ENCODE measurements around the gene MCTP1. TPM values are rescaled to one million over a fixed set of nuclear protein-coding genes. Genes with fewer than 3 reads are reported as not detected.

The MCTP1 gene
- total and polyA plus RNA-seq, 10 of the 15 experiments (the other 5 are each of a cell fraction or from before 2014, with no cell fraction given), result 12.6 to 45.9 (median 18.8) TPM

DNA sequence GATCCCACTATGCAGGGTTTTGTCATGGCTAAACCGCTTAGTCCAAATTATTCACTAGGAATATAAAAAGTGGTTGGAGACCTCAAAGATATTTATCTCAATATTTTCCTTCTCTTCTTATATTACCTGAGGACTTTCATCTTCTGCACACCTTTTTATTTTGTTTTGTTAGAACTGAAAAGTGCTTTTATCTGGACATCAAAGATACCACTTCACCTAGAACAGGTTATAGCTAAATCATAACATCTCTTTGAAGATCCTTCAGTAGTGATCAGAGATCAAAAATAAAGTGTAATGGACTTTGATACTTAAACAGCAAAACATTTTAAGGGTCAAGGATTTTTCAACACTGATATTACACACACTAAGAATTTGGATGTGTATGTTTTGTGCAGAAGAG lies 160.2 kb downstream of the MCTP1 start:
- Histone ChIP-seq H3K9me3 (replicated peaks; ENCODE audit: control insufficient read depth, insufficient read depth, low read length) (no peaks in the 10 kb centered on the region), H3K9ac (ENCODE audit: control insufficient read depth, insufficient read depth, low read length) (no peak overlapping the region), H3K4me3 (no peak overlapping the region), H4K20me1 (ENCODE audit: control insufficient read depth, insufficient read depth) (no peaks in the 10 kb centered on the region), H3K27ac (ENCODE audit: control insufficient read depth, insufficient read depth) (no peak overlapping the region), H3K36me3 (ENCODE audit: control insufficient read depth in 2 of 2, insufficient read depth in 2 of 2, low read length in 1 of 2) (no peaks in the 10 kb centered on the region), H2AFZ (ENCODE audit: control insufficient read depth, low read depth, low read length) (no peak overlapping the region), H3K4me2 (ENCODE audit: control insufficient read depth, insufficient read depth) (no peak overlapping the region), H3K79me2 (ENCODE audit: control insufficient read depth, insufficient read depth, low read length) (no peaks in the 10 kb centered on the region), H3K4me1 (ENCODE audit: control insufficient read depth, insufficient read depth, low read length) (no peaks in the 10 kb centered on the region), H3K27me3 (replicated peaks in 1 of 2; ENCODE audit: control insufficient read depth in 2 of 2, insufficient read depth in 2 of 2, low read length in 1 of 2) (no peaks in the 10 kb centered on the region)
- ATAC-seq (no peak), DNase-seq (ENCODE audit: low read depth, low spot score) (no peak), FAIRE-seq (no peak)
- in situ Hi-C loops (cut with MboI), result no loop called here
- intact Hi-C loops (cut with micrococcal nuclease; ENCODE audit: unreplicated experiment), result no loop called here
- CTCF ChIA-PET, result no interaction called here
- BruUV-seq (replicated peaks), result no TSS peak
- TF ChIP-seq HDGF (IDR thresholded peaks at IDR 0.05) (no peak), RBBP5 (conservative IDR thresholded peaks at IDR 0.05) (no peak), NFIC (IDR thresholded peaks at IDR 0.05; ENCODE audit: low read depth, low read length) (no peak), NFXL1 (IDR thresholded peaks at IDR 0.05; ENCODE audit: borderline replicate concordance) (no peak), CBFB (IDR thresholded peaks at IDR 0.05; ENCODE audit: low read depth) (no peak), ATF7 (IDR thresholded peaks at IDR 0.05; ENCODE audit: low read depth) (no peak), HDAC2 (IDR thresholded peaks at IDR 0.05) (no peak), POU2F2 (IDR thresholded peaks at IDR 0.05; ENCODE audit: borderline replicate concordance, low read depth, low read length) (no peak), NBN (IDR thresholded peaks at IDR 0.05) (no peak), STAT1 (conservative IDR thresholded peaks at IDR 0.05) (no peak), CHD1 (IDR thresholded peaks at IDR 0.05; ENCODE audit: low read depth, low read length) (no peak), TCF12 (IDR thresholded peaks at IDR 0.05; ENCODE audit: low read depth, low read length) (no peak), BHLHE40 (IDR thresholded peaks at IDR 0.05; ENCODE audit: borderline replicate concordance in 1 of 2, low read depth in 2 of 2, low read length in 1 of 2) (no peak), CBX3 (IDR thresholded peaks at IDR 0.05; ENCODE audit: borderline replicate concordance, low read depth) (no peak)
- TF ChIP-seq, protein P1, sequence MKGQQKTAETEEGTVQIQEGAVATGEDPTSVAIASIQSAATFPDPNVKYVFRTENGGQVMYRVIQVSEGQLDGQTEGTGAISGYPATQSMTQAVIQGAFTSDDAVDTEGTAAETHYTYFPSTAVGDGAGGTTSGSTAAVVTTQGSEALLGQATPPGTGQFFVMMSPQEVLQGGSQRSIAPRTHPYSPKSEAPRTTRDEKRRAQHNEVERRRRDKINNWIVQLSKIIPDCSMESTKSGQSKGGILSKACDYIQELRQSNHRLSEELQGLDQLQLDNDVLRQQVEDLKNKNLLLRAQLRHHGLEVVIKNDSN (IDR thresholded peaks at IDR 0.05; ENCODE audit: borderline replicate concordance, extremely low read length, insufficient read depth, low read depth, low read length), result no peak
- TF ChIP-seq, protein P2, sequence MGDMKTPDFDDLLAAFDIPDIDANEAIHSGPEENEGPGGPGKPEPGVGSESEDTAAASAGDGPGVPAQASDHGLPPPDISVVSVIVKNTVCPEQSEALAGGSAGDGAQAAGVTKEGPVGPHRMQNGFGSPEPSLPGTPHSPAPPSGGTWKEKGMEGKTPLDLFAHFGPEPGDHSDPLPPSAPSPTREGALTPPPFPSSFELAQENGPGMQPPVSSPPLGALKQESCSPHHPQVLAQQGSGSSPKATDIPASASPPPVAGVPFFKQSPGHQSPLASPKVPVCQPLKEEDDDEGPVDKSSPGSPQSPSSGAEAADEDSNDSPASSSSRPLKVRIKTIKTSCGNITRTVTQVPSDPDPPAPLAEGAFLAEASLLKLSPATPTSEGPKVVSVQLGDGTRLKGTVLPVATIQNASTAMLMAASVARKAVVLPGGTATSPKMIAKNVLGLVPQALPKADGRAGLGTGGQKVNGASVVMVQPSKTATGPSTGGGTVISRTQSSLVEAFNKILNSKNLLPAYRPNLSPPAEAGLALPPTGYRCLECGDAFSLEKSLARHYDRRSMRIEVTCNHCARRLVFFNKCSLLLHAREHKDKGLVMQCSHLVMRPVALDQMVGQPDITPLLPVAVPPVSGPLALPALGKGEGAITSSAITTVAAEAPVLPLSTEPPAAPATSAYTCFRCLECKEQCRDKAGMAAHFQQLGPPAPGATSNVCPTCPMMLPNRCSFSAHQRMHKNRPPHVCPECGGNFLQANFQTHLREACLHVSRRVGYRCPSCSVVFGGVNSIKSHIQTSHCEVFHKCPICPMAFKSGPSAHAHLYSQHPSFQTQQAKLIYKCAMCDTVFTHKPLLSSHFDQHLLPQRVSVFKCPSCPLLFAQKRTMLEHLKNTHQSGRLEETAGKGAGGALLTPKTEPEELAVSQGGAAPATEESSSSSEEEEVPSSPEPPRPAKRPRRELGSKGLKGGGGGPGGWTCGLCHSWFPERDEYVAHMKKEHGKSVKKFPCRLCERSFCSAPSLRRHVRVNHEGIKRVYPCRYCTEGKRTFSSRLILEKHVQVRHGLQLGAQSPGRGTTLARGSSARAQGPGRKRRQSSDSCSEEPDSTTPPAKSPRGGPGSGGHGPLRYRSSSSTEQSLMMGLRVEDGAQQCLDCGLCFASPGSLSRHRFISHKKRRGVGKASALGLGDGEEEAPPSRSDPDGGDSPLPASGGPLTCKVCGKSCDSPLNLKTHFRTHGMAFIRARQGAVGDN (IDR thresholded peaks at IDR 0.05), result no peak
- TF ChIP-seq, protein P3, sequence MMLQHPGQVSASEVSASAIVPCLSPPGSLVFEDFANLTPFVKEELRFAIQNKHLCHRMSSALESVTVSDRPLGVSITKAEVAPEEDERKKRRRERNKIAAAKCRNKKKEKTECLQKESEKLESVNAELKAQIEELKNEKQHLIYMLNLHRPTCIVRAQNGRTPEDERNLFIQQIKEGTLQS (IDR thresholded peaks at IDR 0.05; ENCODE audit: borderline replicate concordance, extremely low read depth, low read depth, low read length), result no peak
- TF ChIP-seq, protein P4, sequence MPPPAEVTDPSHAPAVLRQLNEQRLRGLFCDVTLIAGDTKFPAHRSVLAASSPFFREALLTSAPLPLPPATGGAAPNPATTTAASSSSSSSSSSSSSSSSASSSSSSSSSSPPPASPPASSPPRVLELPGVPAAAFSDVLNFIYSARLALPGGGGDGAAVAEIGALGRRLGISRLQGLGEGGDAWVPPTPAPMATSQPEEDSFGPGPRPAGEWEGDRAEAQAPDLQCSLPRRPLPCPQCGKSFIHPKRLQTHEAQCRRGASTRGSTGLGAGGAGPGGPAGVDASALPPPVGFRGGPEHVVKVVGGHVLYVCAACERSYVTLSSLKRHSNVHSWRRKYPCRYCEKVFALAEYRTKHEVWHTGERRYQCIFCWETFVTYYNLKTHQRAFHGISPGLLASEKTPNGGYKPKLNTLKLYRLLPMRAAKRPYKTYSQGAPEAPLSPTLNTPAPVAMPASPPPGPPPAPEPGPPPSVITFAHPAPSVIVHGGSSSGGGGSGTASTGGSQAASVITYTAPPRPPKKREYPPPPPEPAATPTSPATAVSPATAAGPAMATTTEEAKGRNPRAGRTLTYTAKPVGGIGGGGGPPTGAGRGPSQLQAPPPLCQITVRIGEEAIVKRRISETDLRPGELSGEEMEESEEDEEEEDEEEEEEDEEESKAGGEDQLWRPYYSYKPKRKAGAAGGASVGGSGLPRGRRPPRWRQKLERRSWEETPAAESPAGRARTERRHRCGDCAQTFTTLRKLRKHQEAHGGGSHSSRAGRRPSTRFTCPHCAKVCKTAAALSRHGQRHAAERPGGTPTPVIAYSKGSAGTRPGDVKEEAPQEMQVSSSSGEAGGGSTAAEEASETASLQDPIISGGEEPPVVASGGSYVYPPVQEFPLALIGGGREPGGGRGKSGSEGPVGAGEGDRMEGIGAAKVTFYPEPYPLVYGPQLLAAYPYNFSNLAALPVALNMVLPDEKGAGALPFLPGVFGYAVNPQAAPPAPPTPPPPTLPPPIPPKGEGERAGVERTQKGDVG (CRISPR knock-in tag; IDR thresholded peaks at IDR 0.05), result no peak
- SMC1A ChIA-PET (ENCODE audit: uncharacterized antibody, unreplicated experiment), result interaction anchor here (1.1 to 2.9 kb wide), 3 partner anchors 14 to 19 kb away, joined by 3 to 14 read pairs (median 4); no protein-coding TSS in a partner anchor
- WGBS (ENCODE audit: insufficient coverage, insufficient replicate concordance, low lambda C conversion rate, missing lambda C conversion rate), result 63% methylated on average over 1 of the region's 1 CpG
- POLR2A ChIA-PET, result no interaction called here
- RAD21 ChIA-PET (ENCODE audit: unreplicated experiment), result no interaction called here

Data from GM12878 (cell line).